Vagina (tissue), 2 donors: Measurements from ENCODE around the gene RIC8B. TPM values are rescaled to one million over a fixed set of nuclear protein-coding genes. Genes with fewer than 3 reads are reported as not detected.

Source experiments
- DNase-seq, 2 donors: peaks; one replicate each; pipeline ENCODE4 v3.0.0-alpha.2; 2017; ENCODE audit errors: extremely low spot score in 2 of 2
- H3K27ac ChIP-seq: fragments of 200-600 bp; sonication (generic); one replicate; pipeline ENCODE4 v1.5.1; 2019
- H3K27me3 ChIP-seq: fragments of 200-600 bp; sonication (generic); one replicate; pipeline ENCODE4 v1.5.1; 2019
- H3K36me3 ChIP-seq, 2 donors: fragments of 200-600 bp; sonication (generic); one replicate each; pipeline ENCODE4 v1.5.1; 2017 to 2019
- H3K4me1 ChIP-seq: fragments of 200-600 bp; sonication (generic); one replicate; pipeline ENCODE4 v1.5.1; 2019
- H3K4me3 ChIP-seq, 2 donors: fragments of 200-600 bp; sonication (generic); 1 replicate in 1 of 2; 2 replicates in 1 of 2; pipeline ENCODE4 v1.5.1; 2016 to 2019
- H3K9me3 ChIP-seq: fragments of 200-600 bp; sonication (generic); one replicate; pipeline ENCODE4 v1.5.1; 2019
- POLR2A ChIP-seq, 2 donors: fragments of 450-650 bp; IDR thresholded peaks; one replicate each; pipeline ENCODE4 v1.6.1; 2017; ENCODE audit warnings: antibody characterized with exemption in 2 of 2, mild to moderate bottlenecking in 2 of 2, moderate library complexity in 2 of 2
- POLR2AphosphoS5 ChIP-seq, 2 donors: sonication (generic); formaldehyde crosslinking; IDR thresholded peaks; one replicate each; pipeline ENCODE4 v1.9.0; 2017; ENCODE audit warnings: antibody characterized with exemption in 2 of 2, mild to moderate bottlenecking in 2 of 2, low read depth in 1 of 2; ENCODE audit not compliant: insufficient read depth in 1 of 2
- intact Hi-C: fragments of 100-400 bp; cut with DNase I; formaldehyde crosslinking; loops from one replicate; pipeline ENCODE4 v1.15.1; 2023
- total RNA-seq: library from RNA; depleted of rRNA; stranded (reverse); fragments of >200 nt; gene quantifications from one replicate; pipeline ENCODE4 v1.2.3, GENCODE V29; 2016
- TF ChIP-seq, protein P1 (sequence below), 3 experiments: fragments of 450-650 bp in 2 of 3; fragments of 200-600 bp in 1 of 3; sonication (generic) in 1 of 3; IDR thresholded peaks; one replicate each; pipeline ENCODE4 v1.5.1; 2017 to 2019; ENCODE audit warnings: antibody characterized with exemption in 3 of 3, mild to moderate bottlenecking in 2 of 3, moderate library complexity in 2 of 3

Gene RIC8B
- total RNA-seq, 1 donor from 2014 or later, result 11.8 TPM

GRCh38 chr12:106903241-106903945, 128.9 kb downstream of the RIC8B start:
- no peaks in the 10 kb centered on the region for H3K9me3 ChIP-seq
- H3K4me3 ChIP-seq, result peak overlapping the region; percentile 27 to 36
- TF ChIP-seq, protein P1, sequence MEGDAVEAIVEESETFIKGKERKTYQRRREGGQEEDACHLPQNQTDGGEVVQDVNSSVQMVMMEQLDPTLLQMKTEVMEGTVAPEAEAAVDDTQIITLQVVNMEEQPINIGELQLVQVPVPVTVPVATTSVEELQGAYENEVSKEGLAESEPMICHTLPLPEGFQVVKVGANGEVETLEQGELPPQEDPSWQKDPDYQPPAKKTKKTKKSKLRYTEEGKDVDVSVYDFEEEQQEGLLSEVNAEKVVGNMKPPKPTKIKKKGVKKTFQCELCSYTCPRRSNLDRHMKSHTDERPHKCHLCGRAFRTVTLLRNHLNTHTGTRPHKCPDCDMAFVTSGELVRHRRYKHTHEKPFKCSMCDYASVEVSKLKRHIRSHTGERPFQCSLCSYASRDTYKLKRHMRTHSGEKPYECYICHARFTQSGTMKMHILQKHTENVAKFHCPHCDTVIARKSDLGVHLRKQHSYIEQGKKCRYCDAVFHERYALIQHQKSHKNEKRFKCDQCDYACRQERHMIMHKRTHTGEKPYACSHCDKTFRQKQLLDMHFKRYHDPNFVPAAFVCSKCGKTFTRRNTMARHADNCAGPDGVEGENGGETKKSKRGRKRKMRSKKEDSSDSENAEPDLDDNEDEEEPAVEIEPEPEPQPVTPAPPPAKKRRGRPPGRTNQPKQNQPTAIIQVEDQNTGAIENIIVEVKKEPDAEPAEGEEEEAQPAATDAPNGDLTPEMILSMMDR (IDR thresholded peaks at IDR 0.05), result no peak
- TF ChIP-seq POLR2A (IDR thresholded peaks at IDR 0.05) (no peak), POLR2AphosphoS5 (IDR thresholded peaks at IDR 0.05; ENCODE audit: insufficient read depth in 1 of 2, low read depth in 1 of 2) (no peak)
- no peaks in the 10 kb centered on the region for H3K36me3 ChIP-seq
- no peak overlapping the region for H3K27ac ChIP-seq
- no peaks in the 10 kb centered on the region for H3K27me3 ChIP-seq
- intact Hi-C loops, result no loop called here
- H3K4me1 ChIP-seq, result peaks cover 10% of the 10 kb centered on the region
- DNase-seq, result no peak

- Histone ChIP-seq H3K27ac (no peak overlapping the region), H3K9me3 (no peaks in the 10 kb centered on the region), H3K27me3 (no peaks in the 10 kb centered on the region), H3K4me1 (peaks cover 10% of the 10 kb centered on the region), H3K36me3 (no peaks in the 10 kb centered on the region), H3K4me3 (no peak overlapping the region)
- intact Hi-C loops, result no loop called here
- TF ChIP-seq POLR2AphosphoS5 (IDR thresholded peaks at IDR 0.05; ENCODE audit: insufficient read depth in 1 of 2, low read depth in 1 of 2) (no peak), POLR2A (IDR thresholded peaks at IDR 0.05) (no peak)
- TF ChIP-seq, protein P1 (IDR thresholded peaks at IDR 0.05), result no peak
- DNase-seq, result no peak
Observed at GRCh38 chr12:106906715-106907114, 132.2 kb downstream of the RIC8B start.

- intact Hi-C loops, result no loop called here
- DNase-seq, result no peak
- Histone ChIP-seq H3K4me1 (peaks cover 10% of the 10 kb centered on the region), H3K27ac (no peak overlapping the region), H3K36me3 (no peaks in the 10 kb centered on the region), H3K9me3 (no peaks in the 10 kb centered on the region), H3K27me3 (no peaks in the 10 kb centered on the region), H3K4me3 (no peak overlapping the region)
- TF ChIP-seq POLR2AphosphoS5 (IDR thresholded peaks at IDR 0.05; ENCODE audit: insufficient read depth in 1 of 2, low read depth in 1 of 2) (no peak), POLR2A (IDR thresholded peaks at IDR 0.05) (no peak)
- TF ChIP-seq, protein P1 (IDR thresholded peaks at IDR 0.05), result no peak
Observed at GRCh38 chr12:106907411-106907810, 132.9 kb downstream of the RIC8B start.

GRCh38 chr12:106907846-106908245, 133.4 kb downstream of the RIC8B start:
- intact Hi-C loops, result no loop called here
- Histone ChIP-seq H3K9me3 (no peaks in the 10 kb centered on the region), H3K4me1 (peaks cover 10% of the 10 kb centered on the region), H3K27ac (no peak overlapping the region), H3K36me3 (no peaks in the 10 kb centered on the region), H3K27me3 (no peaks in the 10 kb centered on the region), H3K4me3 (no peak overlapping the region)
- no peak for DNase-seq
- TF ChIP-seq, protein P1 (IDR thresholded peaks at IDR 0.05), result no peak
- TF ChIP-seq POLR2AphosphoS5 (IDR thresholded peaks at IDR 0.05; ENCODE audit: insufficient read depth in 1 of 2, low read depth in 1 of 2) (no peak), POLR2A (IDR thresholded peaks at IDR 0.05) (no peak)

DNA sequence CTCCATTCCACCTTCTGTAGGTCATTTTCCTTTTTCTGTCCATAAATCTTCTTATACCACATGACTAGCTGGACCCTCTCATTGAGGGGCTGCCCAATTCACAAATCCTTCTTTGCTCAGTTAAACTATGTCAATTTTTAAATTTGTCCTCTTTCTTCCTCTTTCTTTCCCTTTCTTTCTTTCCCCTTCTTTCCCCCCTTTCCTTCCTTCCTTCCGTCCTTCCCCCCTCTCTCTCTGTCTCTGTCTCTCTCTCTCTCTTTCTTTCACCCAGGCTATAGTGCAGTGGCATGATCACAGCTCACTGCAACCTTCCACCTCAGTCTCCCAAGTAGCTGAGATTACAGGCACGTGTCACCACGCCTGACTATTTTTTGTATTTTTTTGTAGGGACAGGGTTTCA, 134.1 kb downstream of the RIC8B start:
- Histone ChIP-seq H3K4me1 (peaks cover 3% of the 10 kb centered on the region), H3K36me3 (no peaks in the 10 kb centered on the region), H3K9me3 (no peaks in the 10 kb centered on the region), H3K27me3 (no peaks in the 10 kb centered on the region), H3K27ac (no peak overlapping the region), H3K4me3 (no peak overlapping the region)
- TF ChIP-seq POLR2A (IDR thresholded peaks at IDR 0.05) (no peak), POLR2AphosphoS5 (IDR thresholded peaks at IDR 0.05; ENCODE audit: insufficient read depth in 1 of 2, low read depth in 1 of 2) (no peak)
- TF ChIP-seq, protein P1 (IDR thresholded peaks at IDR 0.05), result no peak
- intact Hi-C loops, result no loop called here
- DNase-seq, result no peak
